Fibroblast of skin of left quadriceps (primary cell): ENCODE data around the gene PDIA6.

Experiments
- DNase-seq, 2 experiments: peaks; one replicate each; pipeline ENCODE4 v3.0.0-alpha.2; 2013; ENCODE audit warnings: low read depth in 2 of 2

PDIA6 gene, protein sequence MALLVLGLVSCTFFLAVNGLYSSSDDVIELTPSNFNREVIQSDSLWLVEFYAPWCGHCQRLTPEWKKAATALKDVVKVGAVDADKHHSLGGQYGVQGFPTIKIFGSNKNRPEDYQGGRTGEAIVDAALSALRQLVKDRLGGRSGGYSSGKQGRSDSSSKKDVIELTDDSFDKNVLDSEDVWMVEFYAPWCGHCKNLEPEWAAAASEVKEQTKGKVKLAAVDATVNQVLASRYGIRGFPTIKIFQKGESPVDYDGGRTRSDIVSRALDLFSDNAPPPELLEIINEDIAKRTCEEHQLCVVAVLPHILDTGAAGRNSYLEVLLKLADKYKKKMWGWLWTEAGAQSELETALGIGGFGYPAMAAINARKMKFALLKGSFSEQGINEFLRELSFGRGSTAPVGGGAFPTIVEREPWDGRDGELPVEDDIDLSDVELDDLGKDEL

DNA sequence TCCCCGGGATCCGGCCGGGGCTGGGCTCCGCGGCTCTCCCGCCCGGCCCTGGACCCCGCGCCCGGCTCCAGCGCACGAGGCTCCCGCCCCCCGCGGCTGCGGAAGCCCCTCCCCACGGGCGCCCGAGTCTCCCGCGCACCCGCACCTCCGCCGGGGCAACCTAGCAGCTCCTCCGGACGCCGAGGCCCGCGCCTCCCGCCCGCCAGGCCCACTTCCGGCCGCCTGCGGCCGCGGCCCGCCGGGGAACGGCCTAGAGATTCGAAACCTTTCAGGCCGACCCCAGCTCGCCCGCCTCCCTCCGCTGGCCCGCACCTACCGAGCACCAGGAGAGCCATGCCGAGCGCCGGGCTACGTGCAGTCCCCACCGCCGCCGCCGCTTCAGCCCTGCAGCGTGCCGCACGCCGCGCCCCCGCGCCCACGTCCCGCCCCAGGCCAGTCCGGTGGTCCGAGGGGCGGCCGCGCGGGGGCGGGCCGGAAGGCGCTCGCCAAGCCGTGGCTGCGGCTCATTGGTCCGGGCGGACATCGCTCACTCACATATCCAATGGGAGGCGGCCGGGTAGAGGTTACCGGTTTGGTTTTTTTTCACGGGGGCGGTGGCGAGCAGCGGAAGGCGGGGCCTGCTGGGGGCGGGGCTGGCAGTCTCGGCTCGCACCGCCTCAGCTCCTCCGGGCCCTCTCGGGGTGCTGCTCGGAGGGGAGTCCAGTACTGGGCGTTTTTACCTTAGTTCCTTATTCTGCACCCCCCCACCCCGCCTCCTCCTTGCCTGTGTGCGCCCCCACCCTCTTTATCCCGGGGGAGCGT, at the start of gene PDIA6:
TSS of gene PDIA6 (minus strand) at position 424 of the 801 bp plus-strand sequence. CDS start at position 335, 89 bp downstream.
- DNase-seq, result peak; percentile 93

DNA sequence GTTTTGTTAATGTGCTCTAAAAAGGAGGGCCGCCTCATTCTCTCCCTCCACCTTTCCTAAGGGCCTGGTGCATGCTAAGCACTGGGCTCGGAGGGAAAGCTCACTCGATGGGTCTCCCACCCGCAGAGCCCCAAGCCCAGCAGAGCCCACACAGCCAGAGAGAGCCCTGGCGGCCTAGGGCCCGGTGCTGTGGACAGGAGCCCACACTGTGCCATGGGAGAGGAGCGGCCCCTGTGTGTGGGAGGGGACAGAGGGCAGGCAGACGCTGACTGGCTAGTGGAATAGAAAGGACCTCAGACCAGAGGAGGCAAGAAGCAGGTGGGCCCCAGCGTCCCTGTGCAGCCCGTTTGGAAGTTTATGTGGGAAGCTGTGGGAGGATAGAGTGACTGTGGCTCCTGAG, 49.7 kb upstream of the PDIA6 start:
- no peak for DNase-seq

DNA sequence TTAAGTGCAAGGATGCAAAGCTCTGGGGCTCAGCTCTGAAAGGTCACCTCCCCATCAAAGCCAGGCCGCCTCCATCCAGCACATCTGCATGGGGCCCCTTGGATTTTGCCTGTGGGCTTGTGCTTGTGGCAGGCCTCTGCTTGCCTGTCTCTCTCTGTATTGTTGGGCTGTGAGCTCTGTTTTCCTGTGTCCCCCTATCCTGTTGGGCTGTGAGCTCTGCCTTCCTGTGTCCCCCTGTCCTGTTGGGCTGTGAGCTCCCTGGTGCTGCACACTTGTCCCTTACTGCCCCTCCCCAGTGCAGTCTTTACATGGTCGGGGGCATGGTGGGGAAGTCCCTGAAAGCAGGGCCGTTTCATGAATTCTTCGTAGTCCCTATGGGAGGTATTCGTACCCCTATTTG, 49.2 kb upstream of the PDIA6 start:
- no peak for DNase-seq

DNA sequence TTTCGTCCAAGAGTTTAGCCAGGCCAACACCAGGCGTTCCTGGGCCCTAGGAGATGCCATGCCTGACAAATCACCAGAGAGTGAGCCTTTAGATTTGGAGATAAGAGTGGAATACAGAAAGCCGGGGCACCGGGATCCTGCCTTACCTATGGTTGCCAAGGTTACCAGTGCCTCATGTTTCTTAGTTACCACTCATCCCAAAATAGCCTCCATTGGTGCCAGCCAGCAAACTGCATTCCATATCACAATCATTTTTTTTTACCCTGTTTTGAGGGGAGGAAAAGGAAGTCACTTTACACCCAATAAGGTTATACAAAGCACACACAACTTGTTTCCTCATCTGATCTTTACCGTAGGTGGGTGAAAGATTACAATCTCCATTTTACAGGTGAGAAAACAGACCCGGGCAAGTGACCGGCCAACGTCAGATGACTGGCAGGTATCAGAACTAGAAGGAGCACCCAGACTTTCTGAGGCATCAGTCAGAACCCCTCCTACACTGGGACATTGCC, 48.3 kb upstream of the PDIA6 start:
- no peak for DNase-seq

DNA sequence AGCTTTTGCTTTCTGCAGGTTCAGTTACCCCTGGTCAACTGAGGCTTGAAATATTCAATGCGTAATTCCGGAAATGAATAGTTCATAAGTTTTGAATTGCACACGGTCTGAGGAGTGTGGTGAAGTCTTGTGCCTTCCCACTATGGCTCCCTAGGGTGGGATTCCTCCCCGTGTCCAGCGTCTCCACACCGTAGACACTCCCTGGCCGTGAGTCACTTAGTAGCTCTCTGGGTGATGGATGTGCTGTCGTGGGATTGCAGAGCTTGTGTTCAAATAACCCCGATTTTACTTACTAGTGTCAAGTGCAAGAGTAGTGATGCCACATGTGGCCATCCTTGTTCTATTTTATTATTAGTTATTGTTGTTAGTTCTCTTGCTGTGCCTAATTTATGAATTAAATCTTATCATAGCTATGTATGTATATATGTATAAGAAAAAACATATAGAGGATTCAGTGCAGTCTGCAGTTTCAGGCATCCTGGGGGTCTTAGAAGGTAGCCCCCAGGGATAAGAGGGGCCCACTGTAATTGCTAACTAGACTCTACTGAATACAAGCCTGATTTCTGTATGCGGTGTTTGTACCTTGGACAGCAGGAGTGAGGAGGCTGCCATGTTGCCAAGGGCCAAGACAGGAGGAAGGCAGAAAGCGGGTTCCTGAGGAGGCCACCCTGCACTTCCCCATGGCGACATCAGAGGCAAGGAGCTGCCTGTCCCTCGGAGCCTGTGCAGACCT, 47.7 kb upstream of the PDIA6 start:
- no peak for DNase-seq

DNA sequence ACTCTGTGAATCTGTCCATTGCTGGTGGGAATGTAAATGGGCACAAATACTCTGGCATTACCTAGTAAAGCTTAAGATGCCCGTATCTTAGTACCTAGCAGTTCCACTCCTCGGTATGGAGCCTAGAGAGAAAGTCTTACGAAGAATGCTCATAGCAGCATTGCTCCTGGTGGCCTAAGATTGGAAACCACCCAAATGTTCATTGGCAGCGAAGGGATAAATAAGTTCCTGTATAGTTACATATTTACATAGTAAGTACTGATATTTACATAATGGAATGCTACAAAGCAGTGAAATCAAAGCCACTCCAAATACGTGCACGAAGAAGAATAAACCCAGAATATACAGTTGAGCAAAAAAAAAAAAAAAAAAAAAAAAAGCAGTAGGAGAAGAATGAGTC, 46.7 kb upstream of the PDIA6 start:
- no peak for DNase-seq

DNA sequence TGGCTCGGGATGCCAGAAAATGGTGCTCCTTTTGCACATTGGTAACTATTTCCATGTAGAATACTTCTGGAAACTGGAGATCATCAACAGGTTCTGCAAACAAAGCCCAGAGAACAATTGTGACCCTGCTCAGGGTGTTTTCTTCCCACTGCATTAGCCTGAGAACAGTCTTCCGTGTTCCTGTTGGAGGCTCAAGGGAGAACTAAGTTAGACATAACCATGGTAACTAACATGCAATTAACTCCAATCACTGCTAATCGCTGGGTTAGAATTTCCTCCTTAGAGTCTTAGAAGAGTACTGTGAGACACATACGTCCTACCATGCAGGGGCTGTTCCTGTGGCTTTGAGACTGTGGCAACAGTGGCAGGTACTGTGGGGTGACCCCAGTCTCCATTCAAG, 36.0 kb upstream of the PDIA6 start:
- no peak for DNase-seq

DNA sequence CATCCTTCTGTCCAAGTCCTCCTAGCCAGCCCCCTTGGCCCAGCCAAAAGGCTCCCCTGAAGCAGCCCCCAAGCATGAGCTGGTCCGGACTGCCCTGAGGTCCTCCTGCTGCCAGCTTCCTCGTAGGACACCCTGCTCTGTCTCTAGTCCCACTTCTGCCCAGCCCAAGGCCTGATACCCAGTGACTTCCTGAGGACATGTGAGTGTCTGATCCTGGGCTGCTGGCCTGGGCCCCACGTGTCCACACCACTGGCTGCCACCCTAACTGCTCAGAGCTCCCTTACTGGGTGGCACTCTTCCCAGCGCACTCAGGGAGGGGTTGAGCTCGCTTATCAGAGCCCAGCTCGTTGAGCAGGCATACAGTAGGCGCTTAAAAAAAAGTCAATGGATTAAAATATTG, 34.4 kb upstream of the PDIA6 start:
- DNase-seq, result no peak

DNA sequence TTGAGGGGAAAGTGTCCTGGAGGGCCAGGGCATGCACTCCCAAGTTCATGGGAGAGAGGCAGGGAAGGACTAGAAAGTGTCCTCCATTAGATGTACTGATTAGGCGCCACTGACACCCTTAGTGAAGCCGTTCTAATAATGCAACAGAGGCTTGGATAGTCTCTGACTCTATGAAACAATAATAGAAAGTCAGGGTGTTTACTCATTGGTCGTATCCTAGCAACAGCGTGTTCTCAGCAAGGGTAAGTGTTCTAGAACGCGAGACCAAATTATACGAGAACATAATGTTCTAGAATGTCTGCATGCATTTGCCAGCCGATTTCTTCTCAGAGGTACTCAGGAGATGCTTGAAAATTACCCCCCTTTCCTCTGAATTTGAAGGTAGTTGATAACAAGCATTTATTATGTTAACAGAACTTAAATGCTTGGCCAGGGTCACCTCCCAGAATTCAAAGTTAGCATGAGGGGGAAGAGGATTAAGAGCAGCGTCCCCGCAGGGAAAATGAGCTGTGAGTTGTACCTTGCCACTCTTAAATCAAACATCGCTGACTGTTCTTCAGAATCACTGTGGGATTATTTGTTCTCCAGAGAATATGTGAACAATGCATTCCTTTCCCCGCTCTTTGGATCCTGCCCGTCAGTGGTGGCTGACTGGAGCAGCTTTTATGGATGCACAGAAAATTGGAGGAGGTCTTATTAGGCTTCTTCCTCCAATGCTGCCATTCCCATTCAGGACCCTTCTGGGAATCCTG, 33.7 kb upstream of the PDIA6 start:
- no peak for DNase-seq

DNA sequence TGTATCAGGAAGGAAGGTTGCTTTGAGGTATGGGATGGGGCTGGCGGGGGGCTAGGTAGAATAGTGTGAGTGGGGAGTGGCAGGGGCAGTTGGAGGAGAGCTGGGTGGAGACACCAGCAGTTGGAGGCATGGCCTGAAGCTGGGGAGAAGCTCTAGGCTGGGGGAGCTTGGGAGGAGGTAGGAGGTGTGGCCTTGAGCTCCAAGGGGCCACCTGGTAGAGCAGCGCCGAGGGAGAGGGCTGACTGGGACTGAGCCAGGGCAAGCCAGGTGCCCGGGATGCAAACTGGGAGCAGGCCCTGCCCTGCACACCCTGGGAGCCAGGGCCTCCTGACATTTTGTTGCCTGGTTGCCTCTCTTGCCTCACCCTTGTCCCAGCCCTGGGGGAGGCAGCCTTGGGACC, 33.1 kb upstream of the PDIA6 start:
- DNase-seq, result no peak

DNA sequence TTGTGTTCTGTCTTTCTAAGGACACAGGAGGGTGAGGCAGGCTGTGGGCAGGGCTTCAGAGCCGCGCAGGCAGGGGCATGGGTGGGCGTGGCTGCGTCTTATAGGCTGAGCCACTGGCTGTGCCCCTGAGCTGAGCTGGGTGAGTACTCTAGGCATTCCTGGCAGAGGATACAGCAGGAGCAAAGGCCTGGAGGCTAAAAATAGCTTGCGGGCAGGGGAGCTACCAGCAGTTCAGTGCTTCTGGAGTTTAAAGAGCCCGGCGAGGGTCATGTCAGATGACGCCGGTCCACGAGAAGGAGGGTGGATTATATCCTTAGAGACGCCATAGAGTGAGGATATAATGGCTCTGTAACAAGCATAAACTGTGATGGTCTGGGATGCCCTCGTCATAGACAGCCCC, 31.5 kb upstream of the PDIA6 start:
- DNase-seq, result no peak

DNA sequence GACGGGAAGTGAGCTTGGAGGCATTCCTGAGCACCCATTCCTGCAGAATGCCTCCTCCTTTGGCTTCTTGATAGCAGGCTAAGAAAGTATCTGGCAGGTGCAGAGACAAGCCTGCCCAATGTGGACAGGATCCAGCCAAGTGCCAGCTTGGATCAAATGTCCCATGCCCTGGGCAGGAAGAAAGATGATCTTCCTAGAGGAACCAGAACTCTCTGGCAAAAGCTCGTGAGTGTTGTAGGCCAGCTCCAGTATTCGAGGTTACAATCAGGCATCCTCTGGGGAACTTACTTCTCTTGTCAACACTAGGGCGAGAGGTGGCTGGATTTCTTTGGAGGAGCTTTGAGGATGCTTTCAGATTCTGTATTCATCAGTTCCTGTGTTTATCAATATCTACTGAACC, 29.9 kb upstream of the PDIA6 start:
- no peak for DNase-seq

DNA sequence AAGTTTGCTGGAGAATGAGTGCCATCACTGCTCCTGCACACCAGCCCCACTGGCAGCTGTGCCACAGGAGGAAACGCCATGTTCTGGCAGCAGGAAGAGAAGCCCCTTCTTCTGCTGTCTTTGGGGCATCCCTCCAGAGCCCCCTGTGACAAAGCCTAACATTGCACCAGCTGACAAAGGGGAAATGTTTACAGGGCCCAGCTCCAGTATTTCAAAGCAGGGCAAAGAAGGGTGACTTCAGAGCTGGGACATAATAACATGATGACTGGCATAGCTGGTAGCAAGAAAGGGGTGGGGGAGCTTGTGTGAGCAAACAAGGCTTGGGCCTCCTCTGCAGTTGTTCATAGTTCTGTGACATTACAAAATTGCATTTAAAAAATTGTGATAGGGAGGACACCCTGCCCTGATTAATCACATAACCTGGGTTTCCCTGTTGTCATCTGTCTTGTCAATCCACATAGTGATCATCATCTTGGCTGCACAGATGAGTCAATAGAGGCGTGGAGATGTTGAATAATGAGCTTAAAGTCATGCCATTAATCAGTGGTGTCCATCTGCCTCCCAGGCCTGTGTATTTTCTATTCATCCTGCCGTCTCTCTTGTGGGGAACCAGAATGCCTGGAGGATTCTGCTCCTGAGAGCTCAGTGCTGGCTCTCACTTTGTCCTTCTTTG, 29.1 kb upstream of the PDIA6 start:
- DNase-seq, result no peak

DNA sequence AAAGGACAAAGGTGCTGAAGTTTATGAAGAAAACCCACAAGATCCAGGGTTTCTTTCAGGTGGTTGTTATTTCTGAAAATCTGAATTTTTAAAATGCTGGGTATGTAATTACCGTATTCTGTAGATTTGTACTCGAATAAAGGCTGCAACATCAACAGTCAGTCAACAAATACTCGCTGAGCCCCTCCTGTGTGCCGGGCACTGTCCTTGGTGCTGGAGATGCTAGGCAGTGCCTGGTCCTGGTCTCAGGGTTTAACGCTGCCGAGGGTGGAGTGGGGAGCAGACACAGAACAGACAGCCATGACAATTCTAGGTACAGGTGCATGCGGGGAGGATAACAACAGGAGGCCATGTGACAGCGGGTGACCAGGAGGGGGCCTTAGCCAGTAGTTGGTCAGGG, 27.2 kb upstream of the PDIA6 start:
- DNase-seq, result peak in 1 of 2 experiments; percentile 9

DNA sequence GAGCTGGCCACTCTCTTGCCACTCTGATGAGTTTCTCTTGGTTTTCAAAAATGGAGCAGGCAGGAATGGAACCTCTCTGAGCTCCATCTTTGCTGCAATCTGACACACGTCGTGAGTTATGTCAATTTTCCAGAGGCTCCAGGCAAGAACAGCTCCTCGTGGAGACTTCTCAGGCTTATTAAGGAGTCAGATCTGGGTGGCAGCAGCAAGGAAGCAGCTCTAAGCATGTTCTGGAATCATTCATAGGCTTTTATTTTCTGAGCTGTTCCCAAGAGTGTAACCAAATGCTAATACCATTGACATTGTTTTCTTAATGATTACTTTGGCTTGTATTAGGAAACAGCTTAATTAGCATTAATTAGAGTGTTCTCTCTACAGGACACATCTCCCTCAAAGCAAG, 26.1 kb upstream of the PDIA6 start:
- no peak for DNase-seq

DNA sequence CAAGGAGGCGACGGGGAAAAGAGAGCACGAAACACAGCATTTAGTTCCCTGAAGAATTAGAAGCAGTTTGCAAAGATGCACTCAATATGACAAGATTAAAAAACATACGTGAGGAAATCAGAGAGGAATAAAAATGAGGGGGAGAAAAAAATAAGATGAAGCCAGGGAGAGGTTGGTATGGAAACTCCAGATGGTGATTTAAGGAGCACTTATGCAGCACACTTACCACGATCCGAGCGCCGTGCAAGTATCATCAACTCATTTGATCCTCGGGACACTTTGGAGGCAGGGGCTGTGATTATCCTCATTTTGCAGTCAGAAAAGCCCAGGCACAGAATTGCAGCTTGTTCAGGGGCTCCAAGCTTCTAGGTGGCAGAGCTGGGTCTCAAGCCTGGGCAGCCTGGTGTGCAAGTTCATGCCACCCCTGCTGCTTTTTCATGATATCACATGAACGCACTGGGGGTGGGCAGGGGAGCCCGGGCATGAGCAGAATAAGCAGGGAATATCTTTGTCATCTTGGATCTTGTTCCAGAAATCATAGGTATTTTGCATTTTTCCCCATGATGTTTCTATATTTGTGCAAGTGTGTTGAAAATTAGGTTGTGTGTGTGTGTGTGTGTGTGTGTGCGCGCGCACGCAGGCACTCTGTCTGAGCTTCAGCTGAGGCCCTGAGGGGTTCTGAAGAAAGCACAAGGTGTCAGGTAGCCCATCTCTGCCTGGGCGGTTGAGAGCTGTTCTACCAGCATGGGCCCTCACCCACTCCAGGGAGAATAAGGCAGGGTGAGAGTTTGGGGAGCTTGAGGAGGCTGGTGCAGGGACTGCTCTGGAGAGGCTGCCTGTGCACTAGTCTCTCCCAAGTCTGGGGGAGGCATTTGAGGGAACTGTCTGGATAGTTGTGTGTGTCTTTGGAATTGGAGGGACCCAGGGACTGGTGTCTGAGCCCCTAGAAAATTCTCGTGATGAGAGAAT, 25.0 kb upstream of the PDIA6 start:
- DNase-seq, result no peak

DNA sequence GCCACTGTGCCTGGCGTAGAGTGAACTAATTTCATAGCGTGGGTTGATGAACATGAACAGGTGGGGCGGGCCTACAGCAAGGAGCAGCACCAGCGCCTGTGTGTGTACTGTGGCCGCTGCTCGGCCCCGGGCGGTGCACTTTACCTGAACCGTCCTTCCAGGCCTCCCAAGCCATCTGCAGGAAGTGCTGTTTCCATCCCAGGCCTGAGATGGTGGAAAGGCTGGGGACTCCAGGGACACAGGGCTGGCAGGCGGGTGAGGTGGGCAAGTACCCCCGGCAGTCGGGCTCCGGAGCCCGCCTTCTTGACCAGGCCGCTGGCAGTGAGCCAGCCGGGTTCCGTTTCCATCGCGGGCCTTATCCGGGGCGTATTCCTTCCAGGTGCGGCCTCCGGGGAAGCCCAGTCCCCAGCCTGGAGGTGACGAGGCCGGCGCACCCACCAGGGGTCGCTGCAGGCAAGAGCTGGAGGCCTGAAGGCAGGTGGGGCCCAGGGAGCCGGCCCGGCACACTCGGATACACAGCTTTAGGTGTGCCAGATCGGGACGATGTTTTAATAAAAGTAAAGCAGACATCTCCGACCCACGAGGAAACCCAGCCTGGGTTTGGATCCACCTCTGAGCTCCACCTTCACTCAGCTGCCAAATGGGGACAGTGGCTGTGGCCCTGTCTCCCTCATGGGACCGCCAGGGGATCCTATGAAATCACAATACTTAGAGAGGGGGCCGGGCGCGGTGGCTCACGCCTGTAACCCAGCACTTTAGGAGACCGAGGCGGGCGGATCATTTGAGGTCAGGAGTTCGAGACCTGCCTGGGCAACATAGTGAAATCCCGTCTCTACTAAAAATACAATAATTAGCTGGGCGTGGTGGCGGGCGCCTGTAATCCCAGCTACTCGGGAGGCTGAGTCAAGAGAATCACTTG, 22.7 kb upstream of the PDIA6 start:
- no peak for DNase-seq

DNA sequence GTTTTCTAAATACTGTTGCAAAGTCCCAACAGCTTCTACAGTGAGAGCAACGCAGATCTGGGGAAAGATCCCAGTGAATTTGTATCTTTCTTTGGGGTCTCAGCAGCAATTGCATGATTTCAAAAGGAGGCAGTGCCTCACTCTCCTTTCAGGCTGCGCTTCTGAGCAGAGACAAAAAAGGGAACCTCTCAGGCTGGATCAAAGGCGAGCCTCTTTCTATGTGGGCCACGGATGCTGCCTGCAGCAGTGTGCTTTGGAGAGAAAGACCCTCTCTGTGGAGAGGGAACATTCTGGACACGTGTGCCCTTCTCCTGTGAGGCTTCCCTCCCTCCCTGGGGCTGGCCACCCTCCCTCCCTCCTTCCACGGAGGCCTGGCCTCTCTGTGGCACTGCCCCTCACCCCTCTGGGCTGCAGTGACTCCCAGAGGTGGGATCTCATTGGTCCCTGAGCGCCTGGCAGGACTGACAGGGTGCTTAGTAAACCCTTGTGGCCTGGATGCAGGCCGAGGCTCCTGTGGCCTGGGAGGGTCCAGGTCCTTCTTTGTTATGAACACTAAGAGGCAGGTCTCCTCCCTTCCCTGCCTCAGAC, 21.6 kb upstream of the PDIA6 start:
- no peak for DNase-seq
